SK-N-DZ (cell line): Measurements from ENCODE around the gene GALNT13.
"Not testable (repeated sequence)": the region's sequence is repeated elsewhere in the genome, so short reads cannot be mapped to it uniquely, and the experiment has no call there.

Experiments
- DNase-seq: peaks from one replicate; pipeline ENCODE4 v3.0.0-alpha.2; 2015; ENCODE audit warnings: low spot score

GALNT13 gene

DNA sequence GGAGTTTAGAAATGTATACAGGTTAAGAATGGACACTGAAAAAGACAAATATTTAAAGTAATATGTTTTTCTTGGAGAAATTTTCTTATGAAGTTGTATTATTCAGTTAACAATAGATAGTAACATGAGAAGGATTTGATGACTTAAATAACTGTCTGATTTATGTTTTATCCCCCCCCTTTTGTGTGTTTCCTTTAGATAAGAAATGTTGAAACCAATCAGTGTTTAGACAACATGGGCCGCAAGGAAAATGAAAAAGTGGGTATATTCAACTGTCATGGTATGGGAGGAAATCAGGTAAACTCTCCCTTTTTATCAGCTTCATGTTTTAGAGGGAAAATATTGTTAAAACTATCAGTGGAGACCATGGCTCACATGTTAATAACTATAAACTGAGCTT lies 537.1 kb downstream of the GALNT13 start:
- DNase-seq, result no peak

DNA sequence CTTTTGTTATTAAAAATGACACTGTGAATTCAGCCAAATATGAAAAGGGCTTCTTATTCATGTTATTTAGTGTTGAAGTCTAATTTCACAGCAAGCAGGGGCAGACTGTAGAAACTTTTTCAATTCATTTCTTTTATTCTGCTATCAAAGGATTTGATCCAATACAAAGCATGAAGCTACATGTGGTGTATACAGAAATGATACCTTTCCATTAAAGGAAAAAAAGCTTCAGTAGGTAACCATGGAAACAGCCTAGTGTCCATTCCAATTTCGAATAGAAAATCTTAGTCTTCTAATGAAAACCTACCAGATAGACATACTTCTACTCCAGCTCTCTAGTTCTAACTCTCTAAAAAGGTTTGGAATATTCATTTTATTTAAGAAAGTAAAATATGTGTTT lies 550.5 kb downstream of the GALNT13 start:
- DNase-seq, result no peak

DNA sequence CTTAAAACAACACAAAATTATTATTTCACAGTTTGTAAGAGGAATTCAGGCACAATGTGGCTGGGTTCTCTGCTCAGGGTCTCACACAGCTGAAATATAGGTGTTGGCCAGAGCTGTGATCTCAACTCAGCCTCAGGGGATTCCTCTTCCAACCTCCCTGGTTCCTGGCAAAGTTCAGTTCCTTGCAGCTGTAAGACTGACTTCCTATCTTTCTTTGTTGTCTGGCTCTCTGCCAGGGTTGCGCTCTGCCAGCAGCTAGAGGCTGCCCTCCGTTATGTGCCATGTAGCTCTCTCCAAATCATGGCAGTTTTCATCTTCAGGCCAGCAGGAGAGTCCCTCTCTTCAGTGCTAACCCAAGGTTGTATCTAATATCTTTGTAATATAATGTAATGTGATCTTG lies 554.3 kb downstream of the GALNT13 start:
- DNase-seq, result peak; percentile 4

DNA sequence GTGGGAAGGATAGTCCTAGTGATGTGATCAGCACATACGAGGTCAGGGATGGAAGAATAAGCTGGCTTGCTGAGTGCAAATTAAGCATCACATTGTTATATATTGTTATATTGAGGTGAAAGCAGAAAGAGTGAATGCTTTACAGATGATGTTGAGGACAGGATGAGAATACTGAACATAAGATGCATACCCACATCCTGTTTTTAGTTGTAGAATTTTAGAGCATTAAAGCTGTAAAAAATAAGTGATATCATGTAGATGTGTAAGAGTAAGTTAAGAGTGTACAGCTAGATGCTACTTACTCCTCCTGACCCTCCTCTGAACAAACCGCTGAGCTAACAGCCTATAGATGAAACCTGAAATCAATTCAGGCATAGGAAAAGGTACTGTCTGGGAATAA lies 555.7 kb downstream of the GALNT13 start:
- no peak for DNase-seq

DNA sequence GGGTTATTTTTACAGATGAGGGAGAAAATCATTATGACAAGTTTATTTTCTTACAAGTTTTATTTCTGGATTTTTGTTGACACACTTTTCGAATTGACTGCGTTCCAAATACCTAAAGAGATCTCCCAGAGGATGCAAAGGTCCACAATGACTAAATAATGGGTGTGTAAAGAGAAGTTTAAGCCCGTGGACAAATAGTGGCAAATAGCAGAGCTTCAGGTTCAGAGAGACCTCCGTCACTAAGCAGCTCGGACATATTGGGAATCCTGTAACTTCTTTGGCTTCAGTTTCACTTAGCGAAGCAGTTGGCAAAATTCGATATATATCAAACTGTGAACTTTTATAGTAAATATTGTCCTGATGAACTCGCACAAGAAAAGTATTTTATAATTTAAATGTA lies 556.3 kb downstream of the GALNT13 start:
- DNase-seq, result no peak

DNA sequence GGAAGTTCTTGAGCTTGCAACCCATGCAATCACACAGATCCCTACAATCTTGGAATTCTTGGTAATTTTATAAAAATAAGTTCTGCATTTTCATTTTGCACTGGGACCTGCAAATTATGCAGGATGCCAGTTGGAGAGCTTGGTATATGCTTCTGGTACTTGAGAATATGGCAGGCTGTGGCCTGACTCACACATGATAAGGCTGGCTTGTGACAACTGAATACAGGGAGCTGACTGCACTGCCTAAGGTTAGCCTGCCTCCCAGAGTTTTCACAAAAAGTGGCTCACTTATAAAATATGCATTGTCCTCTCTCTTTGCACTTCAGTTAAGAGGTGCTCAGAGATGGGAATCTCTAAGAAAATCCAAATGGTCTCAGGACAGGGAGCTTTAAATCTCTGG lies 561.3 kb downstream of the GALNT13 start:
- no peak for DNase-seq

DNA sequence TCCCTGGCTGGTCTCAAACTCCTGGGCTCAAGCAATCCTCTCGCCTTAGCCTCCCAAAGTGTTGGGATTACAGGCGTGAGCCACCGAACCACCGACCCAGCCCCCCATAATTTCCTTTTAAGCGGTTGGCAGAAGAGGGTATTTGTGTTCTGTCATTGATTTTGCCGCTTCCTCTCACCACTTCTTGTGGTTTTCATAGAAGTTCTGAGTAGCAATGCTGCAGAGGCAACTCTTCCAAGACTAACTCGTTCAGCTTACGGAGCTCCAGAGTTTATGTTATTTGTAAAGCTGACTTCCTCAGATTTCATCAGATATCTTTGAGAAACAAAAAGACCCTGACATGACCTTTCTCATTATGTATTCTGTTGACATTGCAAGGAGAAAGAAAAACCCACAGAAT lies 565.4 kb downstream of the GALNT13 start:
- DNase-seq, result no peak

DNA sequence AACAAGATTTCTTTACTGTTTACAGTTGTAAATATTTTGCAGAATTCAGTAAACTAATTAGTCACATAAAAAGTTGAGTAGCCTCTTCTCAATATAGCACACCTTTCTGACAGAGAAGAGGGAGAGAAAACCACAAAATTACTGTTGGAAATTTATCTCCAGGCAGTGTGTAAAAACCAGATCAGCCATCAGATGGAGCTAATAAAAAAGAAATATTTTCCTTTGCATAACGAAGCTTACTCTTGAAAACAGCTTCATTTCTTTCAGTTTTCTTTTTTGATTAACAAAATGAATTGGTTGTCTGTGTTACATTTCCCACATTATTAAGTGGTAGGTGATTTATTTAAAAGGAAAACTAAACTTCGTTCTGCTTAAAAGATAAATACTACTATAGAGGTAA lies 567.4 kb downstream of the GALNT13 start:
- DNase-seq, result no peak

DNA sequence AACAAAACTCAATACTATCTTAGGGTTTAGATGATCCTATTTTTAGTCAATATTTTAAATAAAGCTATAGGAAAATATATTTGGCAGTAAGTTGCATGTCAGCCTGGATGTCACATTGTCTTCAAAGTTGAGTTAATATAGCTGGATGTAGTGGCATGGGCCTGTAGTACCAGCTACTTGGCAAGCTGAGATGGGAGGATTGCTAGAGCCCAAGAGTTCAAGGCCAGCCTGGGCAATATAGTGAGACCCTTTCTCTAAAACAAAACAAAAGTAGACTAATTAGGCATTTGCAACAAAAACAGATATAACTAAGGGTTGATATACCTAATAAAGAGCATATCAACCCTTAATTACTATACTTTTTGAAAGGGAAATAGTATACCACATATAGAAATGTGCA lies 572.2 kb downstream of the GALNT13 start:
- DNase-seq, result no peak

DNA sequence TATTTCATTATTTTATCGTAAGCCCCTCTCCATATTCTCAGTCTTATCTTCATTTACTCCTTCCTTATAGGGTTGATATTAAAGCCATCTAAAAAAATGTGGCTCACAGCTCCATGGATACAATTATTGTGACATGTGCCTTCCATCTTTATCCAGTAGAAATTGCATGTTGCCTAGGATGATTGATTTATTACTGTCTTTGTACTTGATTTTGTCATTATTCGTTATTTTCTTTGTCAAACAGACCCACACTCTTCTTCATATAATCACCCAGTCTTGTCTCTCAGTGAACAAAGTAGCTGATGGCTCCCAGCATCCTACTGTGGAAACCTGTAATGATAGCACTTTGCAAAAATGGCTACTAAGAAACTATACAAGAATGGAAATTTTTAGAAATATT lies 574.6 kb downstream of the GALNT13 start:
- no peak for DNase-seq

DNA sequence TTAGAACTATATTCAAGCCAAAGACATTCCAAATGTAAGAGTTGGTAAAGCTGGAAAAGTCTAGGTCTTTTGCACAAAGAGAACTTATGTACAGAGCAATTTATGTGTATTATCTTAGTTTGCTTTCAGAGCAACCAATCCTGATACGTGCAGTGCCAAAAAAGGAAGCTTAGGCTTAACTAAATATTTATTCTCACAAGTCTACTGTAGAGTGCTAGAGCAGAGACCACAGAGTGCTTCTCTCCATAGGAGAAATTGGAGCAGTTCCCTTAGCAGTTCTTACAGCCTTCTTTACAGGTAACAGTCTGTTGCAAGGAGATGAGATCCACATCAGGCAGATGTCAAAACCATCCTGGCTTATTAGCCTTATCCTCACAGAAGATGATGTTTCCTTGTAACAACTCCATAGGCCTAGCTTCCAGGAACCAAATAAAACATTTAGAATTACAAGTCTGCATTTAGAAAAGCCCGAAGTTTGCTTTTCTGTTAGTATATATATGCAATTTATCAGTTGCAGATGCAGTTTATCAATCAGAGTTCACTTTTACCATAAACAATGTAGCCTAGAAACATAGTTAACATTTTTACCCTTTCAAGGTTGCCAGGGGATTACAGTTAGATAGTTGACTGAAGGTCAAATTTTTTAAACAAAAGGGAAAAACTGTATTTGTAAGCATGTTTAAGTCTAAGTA lies 576.2 kb downstream of the GALNT13 start:
- DNase-seq, result no peak

DNA sequence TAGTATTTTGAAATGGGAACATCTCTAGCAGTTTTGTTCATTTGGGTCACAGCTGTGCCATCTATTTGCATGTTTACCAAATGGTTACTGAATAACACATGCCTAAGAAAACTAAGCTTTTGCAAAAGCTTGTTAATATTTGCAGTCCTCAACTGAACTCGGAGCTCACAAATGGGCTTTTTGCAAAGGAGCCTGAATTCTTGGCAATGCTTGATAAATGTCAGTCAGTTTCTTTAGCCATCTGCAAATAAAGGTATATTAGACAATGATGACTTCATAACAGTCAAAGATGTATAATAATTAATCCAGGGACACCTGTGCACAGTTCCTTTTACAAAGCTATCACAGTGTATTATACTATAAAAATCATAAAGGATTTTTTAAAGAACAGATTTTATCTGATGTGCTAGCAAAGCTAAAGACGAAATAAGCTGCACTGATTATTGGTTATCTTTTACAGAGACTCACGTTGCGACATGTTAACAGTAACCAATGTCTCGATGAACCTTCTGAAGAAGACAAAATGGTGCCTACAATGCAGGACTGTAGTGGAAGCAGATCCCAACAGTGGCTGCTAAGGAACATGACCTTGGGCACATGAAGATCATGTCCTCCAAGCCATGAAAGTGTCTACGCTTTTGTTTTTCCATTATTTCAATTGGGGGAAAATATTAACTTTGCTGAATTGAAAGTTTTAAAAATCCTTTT lies 578.4 kb downstream of the GALNT13 start:
- no peak for DNase-seq

DNA sequence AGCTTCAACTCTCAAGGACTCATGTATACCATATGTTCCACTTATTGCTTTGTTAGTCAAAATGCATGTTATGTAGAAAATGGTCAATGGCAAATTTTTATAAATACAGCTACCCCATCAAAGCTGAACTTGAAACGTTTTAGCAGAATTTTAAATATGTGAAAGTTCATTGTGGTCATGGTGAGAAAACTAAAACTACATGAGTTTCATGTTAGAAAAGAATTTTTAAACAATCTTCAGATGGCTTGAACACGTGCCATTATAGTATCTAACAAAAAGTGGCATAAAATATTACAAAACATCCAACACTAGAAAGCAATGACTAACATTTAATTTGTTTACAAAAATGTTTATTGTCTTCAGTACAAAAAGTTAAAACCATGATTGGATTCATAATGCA lies 580.7 kb downstream of the GALNT13 start:
- DNase-seq, result no peak

DNA sequence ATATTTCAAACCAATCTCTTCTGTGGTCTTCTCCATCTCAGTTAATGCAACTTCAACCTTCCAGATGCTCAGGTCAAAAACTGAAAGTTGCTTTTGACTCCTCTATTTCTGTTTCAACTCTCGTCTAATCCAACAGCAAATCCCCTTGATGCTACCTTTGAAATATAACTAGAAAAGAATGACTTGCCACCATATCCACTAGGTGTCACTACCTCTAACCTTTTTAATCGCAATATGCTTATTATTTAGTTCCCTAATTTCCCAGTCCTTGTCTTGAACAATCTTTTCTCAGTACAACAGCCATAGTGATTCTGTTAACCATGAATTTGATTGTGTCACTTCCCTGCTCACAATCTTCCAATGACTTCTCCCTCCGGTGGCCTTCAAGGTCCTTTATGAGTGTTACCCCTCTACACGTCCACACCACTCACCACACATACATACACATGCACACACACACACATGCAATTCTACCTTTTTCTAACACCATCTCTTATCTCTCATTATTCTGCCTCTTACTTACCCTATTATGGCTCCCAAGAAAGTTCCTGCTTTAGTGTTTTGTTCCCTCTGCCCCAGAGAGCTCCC lies 581.3 kb downstream of the GALNT13 start:
- DNase-seq, result no peak

DNA sequence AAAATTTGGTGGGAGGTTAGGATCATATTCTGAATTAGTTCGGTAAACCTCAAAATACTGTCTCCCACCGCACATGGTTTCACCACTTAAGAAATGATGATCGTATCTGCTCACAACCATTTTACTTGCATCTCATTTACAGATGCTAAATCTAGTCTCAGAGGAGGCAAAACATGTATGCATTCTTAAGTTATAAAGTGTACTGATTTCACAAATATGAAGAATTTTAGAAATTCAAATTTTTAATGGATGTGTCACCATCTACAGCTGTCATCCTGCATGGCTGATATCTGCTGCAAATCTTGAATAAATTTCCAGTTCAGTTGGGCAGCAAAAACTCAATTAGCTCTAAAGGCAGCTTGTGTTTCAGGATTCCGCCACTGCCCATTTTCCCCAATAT lies 583.4 kb downstream of the GALNT13 start:
- no peak for DNase-seq

DNA sequence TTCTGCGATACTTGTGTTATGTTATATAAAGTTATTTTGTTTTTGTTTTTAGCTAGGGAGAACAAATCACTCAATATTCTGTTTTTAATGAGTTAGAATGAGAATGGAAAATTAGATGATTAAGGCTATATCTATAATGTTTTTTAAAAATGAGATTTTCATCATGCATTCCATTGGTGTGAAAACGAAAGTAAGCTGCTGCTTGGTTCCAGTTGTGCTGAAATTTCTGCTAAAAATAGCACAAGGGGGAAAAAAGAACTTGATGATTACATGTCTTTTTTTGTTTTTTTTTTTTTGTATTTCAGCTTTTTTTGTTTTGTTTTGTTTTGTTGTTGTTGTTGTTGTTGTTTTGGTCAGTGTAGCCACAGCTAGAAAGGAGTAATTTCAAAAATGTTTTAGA lies 584.1 kb downstream of the GALNT13 start:
- DNase-seq, result no peak

DNA sequence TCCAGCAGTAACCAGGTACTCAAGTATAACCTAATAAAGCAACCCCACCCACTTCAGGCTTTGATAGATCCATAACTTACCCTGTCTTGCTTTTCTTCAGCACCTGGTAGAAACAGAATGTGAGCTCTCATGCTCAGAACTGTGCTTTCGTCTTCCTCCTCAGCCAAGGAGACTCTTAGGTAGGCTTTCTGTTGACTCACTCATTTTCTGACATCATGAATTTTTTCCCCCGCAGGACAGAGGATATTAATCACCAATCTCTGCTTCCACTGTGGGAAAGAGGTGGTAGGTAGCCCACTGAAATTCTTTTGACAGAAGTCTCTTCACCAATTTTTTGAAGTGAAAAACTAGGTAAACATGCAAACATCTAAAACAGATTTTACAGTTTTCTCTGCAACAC lies 585.6 kb downstream of the GALNT13 start:
- DNase-seq, result no peak

DNA sequence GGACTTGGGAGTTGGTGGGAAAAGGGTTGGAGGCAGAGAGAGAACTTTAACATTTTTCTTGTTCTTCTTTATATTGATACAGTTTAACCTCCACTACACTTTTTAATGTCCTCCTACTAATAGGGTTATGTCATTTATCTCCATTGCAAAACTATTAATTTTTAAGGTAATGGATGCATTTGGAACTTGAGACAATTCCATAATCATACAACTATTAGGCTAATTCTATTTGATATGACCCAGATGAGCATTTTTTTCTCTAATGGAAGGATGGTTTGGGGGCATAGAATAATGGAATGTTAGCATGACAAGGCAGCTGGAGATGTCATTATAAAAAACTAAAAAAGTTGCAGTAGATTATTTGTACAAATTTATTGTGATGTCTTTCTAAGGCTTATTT lies 587.6 kb downstream of the GALNT13 start:
- DNase-seq, result no peak

DNA sequence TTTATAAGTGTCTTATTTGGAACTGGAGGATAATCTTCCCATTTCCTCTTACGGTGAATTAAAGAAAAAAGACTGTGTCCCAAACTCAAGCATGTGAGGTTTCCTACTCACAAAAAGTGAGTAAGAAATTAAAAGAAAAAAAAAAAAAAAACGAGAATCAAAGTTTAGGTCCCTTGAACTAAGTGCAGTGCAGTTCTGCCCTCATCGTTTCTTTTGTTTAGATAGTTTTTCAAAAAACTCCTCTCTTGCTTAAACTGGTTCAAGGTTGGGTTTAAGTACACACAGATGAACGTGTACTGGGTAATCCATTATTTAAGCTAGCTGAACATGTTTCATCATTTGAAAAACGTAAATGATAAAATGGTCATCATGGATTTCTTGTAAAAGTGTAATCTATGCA lies 590.9 kb downstream of the GALNT13 start:
- DNase-seq, result no peak

DNA sequence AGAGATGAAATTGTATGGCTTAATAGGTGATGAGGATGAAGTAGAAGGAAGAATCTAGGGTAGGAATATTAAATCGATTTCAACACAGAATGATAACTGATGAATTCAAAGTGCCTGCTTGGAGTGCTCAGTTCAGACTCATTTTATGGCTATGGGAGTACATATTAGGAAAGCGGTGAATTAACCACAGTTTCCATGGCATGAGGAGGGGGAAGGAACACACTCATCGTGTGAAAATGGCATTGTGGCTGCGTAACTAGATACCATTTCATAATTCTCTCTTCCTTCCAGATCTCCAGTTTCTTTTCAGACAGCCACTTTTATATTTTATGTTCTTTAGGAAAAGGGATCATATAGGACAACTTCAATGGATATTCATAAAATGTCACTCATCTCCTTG lies 594.5 kb downstream of the GALNT13 start:
- no peak for DNase-seq

DNA sequence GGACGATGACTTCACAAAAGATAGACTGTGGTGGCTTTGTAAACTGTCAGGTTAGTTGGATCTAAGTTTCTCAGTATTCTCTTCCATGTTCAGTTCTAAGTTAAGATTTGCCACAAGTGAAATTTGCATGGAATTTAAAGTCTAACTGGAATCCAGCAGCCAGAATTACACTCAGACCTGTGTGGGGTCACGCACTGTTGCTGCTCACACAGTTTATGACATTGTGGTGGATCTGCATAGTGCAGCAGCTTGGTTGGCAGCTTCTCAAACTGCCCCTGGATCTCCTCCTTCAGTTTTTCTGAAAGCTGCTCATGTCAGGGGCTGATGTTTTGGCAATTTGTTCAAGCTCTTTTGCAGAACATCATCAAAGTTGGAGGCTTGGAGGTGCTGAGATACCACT lies 598.7 kb downstream of the GALNT13 start:
- no peak for DNase-seq

DNA sequence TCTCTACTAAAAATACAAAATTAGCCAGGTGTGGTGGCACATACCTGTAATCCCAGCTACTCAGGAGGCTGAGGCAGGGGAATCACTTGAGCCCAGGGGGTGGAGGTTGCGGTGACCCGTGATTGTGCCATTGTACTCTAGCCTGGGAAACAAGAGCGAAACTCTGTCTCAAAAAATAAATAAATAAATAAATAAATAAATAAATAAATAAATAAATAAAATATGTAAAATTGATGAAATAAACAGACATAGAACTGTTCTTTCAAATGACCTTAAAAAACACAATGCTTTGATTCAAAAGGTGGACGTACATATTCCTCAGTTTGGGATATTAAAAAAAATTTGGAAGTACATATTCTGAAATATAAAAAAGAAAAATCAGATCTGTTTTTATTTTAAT lies 599.8 kb downstream of the GALNT13 start:
- DNase-seq, result not testable (repeated sequence)

DNA sequence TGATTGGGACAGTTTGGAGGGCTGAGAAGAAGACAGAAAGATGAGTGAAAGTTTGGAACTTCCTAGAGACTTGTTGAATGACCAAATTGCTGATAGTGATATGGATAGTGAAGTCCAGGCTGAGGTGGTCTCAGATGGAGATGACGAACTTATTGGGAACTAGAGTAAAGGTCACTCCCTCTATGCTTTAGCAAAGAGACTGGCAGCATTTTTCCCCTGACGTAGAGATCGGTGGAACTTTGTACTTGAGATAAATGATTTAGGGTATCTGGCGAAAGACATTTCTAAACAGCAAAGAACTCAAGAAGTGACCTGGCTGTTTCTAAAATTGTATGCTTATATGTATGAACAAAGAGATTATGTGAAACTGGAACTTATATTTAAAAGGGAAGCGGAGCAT lies 605.6 kb downstream of the GALNT13 start:
- no peak for DNase-seq
